ENCODE data around the gene MRTFB.

DNA sequence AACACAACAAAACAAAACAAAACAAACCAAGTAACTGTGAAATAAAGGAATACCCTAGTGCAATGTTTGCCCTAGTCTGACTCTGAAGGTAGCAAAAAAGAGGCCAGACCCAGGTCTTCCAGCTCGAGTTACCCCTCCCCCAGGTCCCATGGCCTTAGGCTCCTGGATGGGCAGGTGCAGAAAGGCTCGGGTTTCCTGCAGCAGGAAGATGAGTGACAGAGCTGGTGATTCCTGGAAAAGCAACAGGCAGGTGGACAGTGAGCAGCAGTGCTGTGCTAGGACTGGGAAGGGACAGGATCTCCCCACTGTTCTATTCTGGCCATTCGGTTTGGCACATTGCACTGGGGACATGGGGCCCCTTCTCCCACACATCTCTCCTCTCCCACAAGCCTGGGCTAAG lies 42.9 kb upstream of the MRTFB start:
- TF ChIP-seq, protein P1, sequence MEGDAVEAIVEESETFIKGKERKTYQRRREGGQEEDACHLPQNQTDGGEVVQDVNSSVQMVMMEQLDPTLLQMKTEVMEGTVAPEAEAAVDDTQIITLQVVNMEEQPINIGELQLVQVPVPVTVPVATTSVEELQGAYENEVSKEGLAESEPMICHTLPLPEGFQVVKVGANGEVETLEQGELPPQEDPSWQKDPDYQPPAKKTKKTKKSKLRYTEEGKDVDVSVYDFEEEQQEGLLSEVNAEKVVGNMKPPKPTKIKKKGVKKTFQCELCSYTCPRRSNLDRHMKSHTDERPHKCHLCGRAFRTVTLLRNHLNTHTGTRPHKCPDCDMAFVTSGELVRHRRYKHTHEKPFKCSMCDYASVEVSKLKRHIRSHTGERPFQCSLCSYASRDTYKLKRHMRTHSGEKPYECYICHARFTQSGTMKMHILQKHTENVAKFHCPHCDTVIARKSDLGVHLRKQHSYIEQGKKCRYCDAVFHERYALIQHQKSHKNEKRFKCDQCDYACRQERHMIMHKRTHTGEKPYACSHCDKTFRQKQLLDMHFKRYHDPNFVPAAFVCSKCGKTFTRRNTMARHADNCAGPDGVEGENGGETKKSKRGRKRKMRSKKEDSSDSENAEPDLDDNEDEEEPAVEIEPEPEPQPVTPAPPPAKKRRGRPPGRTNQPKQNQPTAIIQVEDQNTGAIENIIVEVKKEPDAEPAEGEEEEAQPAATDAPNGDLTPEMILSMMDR (IDR thresholded peaks at IDR 0.05) = no peak
- TF ChIP-seq POLR2A (IDR thresholded peaks at IDR 0.05) = no peak

Measured in lower leg skin (tissue), 3 donors.